Activated T-helper 1 cell treated with anti-CD3 and anti-CD28 coated beads, Interleukin-2, amount 50 U/mL, for 16 hours (primary cell): ENCODE data around the gene PITPNM3.

ENCODE experiments used
- DNase-seq, 2 donors: peaks; one replicate each; pipeline ENCODE4 v3.0.0-alpha.2; 2020; ENCODE audit warnings: low read depth in 1 of 2, low spot score in 1 of 2

Gene PITPNM3

DNA sequence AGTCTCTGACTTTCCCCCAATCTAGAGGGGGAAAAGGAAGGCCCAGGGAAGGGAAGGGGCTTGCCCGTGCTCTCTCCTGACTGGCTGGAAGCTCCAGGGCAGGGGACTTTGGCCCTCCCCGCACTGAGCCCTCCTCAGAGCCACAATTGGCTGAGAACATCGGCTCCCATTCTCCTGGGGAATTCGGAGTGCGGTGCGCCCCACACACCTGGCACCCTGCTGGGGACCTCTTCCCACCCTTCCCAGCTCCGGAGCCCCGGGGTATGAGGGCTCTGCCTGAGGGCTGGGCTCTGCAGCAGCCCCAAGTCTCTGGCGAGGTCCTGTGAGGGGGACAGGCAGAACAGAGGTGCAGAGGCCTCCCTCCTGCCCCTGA lies 76.1 kb downstream of the PITPNM3 start:
- no peak for DNase-seq

DNA sequence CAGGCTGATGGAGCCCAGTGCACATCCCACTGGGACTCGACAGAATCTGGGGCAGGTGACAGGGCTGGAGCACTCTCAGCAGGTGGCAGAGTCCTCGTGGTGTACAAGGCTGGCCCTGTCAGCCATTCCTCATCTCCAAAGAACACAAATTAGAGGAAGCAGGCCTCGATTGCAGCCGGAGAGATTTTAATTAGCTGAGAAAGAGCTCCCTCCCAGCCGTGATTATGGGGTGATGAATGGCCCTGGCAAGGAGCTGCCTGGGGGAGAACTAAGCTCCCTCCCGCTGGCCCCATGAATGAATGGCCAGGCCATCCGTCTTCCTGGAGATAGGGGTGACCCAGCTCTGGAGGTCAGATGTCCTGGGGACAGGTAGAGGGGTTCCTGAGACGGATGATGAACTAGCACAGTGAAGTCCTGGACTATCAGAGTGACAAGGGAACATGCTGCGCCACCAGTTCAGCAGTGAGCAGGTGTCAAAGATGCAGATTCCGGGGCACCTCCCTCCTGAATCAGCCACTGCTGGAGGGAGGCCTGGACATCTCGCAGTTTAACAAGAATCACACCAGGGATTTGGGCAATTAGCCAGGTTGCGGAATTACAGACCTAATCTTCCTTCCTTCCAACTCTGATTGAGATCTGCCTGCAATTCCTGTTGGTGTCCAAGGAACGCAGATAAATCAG lies 76.6 kb downstream of the PITPNM3 start:
- DNase-seq, result no peak

DNA sequence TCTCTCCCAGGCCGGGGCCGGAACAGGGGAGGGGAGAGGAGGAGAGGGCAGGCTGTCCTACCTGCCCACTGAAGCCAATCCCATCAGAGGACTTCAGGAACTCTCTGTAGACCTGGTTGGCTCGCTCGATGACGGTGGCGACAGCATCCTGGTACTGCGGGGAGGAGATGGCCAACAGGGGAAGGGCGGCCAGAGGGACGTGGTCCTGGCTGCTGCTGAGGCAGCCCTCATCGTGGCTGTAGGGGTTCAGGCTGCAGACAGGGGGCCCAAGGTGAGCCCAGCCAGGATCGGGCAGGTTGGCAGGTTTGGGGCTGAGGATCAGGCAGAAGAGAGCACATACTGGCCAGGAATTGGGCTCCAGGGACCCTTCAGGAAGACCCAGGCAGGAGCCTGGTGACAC lies 77.9 kb downstream of the PITPNM3 start:
- no peak for DNase-seq

DNA sequence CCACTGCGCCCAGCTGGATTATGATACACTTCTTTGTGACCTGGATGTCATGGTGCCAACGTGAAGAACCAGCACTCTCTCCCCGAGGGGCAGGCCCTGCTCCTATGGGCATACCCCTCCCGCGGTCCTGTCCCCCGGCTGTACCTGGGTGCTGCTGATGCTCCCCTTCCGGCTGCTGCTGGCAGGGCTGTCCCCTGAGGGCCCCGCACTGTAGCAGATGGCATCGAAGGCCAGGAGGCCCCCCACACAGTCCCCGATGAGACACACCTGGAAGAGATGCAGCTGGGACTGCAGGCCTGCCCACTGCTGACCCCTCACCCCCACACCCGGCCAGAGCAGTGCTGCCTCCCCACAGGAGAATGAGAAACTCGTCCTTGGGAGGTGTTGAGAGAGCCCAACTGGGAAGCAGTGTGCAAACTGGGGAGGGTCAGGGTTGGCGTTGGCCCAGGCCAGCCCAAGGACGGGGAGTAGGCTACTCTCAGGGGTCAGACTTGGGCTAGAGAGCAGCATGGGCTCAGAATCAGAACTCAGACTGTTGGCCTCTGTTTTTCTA lies 78.4 kb downstream of the PITPNM3 start:
- no peak for DNase-seq

DNA sequence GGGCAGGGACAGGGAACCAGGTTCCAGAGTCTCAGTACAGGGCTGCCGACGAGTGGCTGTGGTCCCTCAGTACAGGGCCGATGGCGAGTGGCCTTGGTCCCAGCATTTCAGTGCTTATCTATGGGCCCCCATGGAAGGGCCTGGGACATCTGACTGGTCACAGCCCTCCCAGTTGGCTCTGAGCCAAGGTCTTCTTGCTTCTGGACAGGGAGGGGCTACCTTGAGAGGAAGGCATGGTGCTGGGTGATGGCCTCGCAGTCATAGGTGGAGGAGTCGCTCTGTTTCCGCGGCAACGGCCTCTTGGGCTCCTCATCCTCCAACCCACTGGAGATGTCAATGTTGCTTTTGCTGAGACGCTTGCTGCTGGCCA lies 79.6 kb downstream of the PITPNM3 start:
- DNase-seq, result no peak

DNA sequence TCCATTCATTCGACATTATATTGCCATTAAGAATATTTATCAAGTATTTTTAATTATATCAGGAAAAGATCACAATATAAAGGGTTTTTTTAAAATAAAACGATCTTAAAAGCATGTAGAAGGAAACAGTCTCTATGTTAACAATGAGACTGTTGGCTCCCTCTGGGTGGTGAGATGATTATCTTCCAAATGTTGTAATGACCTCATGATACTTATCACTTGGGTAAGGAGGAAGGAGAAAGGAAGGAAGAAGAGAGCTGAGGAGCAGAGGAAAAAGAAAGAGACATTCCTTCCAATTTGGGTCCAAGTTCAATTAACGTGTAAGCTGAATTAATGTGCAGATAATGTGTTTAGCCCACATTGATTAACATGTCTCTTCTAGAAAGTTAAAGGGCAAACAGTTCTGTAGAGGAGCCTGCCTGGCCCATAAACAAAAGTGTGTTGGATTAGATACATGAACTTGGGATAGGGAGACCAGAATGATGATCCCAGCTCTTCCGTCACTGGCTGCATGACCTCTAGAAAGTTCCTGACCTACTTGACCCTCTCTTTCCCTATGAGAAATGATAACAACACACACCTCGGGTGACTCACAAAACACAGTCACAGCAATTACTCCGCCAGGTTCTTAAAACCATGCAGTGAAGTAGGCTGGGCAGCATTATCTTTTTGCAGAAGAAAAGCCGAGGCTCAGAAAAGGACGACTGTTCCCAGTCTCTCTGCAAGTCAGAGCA lies 80.1 kb downstream of the PITPNM3 start:
- DNase-seq, result no peak

DNA sequence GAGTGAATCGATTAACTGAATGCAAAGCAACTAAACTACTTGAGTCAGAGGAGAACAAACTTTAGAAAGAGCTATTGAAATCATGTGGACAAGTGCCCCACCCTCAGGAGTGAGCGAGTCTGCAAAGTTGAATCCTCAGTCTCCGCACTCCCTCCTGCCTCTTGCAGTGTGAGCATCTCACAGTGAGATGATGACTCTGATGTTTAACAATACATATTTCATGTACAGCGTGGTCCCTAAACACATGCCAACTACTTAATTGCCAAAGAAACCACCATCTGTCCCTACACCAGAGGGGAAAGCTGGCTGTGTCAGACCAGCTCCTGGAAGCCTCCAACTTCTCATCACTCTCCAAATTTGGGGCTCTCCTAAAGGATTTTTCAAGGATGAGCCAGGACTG lies 80.9 kb downstream of the PITPNM3 start:
- no peak for DNase-seq

DNA sequence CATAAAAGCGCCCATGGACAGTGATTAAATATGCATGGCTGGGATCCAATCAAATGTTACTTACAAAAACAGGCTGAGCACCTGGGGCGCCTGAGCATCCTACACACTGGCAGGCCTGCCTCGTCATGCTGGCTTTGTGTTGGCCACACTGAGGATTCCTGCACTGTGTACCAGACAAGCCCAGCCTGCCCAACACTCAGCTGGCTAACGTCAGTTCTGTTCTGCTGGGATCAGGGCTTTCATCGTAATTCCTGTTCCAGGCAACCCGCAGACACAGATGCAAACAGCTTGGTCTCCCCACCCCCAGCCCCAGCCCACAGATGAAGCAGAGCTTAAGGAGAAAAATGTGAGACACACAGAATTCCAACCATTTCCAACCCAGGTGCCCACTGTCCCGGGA lies 81.4 kb downstream of the PITPNM3 start:
- no peak for DNase-seq

DNA sequence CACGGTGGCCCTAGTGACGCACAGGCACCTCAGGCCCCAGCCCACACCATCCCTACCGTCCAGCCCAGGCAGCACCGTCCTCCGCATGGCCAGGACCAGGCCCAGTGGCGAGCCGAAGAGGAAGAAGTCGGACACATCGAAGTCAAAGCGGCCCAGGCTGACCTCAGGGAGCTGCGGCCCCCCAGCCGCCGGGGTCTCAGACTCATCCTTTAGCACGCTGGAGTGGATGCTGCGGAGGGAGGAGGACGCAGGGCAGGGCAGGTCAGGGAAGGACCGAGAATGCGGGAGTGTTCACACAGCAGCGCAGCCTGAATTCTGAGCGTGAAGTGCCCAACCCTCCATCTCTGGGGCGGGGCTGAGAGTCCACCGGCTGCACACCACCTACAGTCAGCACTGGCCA lies 82.0 kb downstream of the PITPNM3 start:
- DNase-seq, result no peak

DNA sequence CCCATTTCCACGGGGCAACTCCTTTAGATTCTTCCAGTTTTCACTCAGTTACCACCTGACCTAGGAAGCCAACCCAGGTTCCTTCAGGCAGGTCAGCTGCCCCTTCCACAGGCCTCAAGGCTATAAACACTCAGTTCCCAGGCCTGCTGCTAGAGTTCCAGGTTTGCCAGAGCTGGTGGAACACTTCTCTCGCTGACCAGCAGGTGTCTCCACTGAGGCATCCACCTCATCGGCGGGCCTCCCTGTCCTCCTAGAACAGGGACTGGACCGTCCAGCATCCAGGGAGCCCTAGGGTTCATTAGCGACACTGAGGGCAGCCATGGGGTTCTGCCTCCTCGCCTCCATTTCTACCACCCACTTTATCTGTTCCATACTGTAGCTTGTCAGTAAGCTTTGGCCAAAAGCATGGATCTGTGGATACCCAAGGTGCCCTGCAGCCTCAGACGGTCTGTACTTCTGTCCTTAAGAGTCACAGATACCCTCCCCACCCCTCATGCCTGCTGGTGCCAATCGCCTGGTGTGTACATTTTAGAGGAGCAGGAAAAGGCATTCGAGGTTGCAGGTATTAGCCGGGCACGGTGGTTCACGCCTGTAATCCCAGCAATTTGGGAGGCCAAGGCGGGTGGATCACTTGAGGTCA lies 83.1 kb downstream of the PITPNM3 start:
- peak; percentile 38 to 43 for DNase-seq

DNA sequence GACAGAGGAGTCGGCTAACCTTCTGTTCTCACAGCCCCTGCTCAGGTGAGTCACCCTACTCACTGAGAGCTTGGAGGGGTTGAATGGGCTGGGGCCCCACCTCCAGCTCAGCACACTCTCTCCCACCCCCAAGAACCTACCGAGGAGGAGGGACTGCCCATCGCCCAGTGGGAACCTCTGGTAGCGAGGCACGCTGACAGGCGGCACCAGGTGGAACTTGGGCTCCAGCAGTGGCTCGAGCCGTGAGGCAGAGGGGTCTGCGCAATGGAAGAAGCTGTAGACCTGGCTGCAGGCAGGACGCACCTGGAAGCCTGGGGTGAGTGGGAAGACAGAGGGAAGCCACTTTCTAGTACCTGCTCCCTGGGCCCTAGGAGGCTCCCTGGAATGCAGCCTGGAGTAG lies 83.8 kb downstream of the PITPNM3 start:
- no peak for DNase-seq

DNA sequence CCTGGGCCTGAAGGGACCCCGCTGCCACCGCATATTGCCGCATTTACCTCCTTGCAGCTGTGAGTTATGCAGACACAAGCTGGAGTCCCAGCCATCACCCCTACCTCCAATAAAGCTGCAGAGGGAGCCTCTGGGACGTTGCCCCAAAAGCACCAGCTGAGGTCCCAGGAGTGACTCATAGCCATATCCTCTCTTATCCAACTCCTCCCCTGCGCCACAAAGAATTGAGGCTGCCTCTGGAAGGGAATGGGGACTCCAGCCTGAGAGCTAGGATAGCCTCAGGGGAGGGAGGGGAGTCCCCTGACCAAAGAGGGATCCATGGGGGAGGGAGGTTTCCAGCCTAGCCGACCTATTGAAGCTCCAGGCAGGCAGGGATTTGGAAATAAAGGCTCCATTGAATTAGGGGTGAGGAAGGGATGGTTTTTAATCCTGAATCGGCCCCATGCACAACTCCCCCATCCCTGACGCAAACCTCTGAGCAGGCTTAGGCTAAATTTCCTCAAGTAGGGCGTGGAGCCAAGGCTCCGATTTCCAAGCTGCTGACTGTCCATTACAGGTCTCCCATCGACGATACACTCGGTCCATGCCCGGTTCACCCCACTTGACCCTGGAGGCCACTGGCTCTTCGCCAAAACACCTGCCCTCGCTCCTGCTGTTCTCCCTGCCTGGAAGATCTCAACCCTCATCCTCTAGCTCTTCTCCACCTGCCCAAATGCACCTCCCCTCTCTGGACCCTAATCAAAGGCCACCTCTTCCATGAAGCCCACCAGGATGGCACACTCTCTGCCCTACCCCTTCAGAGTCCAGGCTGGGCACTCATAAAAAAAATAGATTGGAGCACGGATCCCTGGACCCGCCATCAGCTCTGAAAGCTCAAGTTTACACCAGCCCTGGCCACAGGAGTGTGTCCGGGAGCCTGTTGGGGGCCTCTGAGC lies 84.6 kb downstream of the PITPNM3 start:
- DNase-seq, result no peak

DNA sequence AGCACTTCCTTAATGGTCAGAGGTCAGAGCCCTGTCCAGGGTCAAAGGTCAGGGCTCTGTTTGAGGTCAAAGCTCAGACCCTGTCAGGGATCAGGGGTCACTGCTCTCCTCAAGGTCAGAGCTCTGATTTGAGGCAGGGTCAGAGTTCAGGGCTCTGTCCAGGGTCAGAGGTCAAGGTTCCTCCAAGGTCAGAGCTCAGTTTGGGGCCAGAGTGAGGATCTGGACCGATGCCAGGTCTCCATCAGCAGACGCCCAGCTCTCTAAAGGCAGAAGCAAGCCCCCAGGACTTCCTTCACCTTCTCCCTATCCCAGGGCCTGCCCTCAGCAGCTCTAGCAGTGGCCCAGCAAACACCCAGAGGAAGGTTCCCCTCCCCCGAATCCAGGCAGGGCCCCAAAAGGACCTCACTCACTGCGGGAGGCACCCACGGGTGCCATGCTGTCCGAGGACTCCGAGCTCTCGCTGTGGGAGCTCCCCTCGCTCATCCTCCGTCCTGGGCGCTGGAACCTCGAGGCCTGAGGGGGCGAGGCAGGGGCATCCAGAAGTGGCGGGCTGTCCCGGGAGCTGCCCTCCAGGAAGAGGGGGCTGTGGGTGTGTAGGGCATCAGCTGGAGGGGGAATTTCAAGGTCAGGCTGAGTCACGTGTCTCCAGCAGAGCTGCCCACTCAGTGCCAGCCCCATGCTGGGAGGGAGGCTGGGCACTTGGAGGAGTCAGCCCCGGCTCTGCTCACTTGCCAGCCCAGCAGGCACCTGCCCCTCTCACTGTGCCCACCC lies 85.4 kb downstream of the PITPNM3 start:
- no peak for DNase-seq

DNA sequence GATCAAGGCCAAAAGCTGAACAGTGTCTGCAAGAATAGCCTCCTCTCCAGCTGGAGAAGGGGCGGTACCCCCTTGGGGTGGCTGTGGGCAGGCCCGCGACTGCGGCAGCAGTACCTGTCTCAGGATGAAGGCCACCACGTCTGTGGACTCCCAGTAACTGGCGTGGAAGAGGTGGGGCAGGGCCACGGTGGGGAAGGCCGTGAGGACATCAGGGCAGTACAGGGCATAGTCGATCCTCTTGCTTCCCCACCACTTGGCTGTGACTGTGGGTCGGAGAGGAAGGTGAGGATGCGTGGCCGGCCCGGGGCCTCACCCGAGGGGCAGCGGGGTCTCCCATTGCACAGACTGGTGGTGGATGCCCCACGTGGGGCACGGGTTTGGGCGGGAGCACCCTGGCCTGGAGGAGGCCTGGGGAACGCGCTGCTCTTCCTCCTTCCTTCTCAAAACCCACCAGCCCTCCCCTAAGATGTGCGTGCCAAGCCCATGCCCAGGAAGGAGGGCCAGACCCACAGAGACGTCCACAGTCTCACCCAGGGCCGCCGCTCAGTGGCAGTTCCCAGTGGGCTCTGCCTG lies 86.1 kb downstream of the PITPNM3 start:
- DNase-seq, result no peak

DNA sequence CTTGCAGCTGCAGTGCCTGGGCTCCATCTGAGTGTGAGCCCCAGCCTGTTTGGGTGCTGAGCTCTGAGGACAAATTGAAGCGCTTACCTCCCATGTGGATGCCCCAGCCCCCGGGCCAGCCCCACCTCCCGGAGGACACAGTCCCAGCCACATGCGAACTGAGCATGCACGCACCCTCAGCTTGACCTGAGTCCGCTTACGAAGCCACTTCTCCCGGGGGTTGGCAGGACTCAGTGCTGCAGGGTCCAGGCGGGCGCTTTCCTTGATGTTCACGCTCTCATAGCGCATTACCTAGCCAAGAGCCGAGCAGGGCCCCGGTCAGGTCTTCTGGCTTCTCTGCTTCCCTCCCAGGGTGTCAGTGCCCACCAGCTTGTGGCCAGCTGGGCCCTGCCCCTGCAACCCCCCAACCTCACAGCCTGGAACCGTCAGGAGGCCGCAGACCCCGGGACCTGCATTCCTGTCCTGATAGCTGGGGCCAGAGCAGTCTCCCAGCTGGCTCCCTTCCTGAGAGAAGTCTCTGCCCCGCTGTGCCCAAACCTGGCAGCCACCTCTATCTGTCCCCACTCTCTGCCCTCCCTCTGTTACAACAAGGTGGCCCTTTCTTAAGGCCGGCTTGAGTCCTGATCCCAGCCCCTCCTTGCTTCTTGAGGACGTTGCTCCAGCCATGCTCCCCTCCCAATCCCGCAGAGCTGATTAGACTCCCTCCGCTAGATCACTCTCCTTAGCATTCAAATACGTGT lies 88.1 kb downstream of the PITPNM3 start:
- no peak for DNase-seq

DNA sequence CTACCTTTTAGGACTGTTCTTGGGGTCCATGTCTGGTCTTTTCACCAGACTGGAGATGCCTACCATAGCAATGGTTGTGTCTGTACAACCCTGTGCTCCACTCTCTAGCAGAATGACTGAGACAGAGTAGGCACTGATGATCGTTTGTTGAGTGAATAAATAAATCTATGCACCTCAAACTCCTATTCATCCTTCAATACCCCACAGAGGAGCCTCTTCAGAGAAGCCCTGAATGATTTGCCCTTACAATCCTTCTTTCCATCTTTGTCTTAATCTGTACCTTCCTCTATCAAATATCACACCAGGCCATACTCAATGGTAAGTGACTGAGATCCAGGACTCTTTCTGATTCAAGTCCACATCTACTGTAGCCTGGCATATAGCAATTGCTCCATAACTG lies 88.8 kb downstream of the PITPNM3 start:
- DNase-seq, result no peak

DNA sequence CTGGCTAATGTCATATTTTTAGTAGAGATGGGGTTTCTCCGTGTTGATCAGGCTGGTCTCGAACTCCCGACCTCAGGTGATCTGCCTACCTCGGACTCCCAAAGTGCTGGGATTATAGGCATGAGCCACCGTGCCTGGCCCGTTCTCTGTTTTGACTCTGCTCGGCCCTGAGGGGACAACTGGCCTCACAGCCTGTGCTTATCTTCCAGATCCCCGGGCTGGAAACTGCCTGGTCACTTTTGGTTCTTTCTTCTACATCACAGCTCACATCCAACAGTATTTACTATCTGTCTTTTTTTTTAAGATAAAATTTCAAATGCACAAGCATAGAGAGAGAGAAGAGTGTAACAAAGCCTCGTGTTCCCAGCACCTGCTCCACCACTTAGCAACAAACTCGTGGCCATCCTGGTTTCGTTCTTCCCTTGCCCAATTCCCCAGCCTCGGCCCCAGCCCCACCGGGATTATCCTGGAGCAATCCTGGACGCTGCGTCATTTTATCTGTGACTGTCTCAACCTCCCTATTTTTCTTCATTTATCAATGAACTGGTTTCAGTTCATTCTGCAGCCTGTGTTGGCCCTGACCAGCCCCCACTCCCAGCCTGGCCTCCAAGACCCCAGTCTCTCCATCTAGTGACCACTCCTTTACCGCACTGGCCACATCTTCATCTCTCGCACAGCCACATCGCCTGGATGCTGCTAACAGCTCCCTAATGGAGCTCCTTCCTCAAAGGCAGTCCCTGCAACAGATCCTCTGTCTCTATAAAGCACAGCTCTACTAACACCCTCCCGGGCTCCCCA lies 91.0 kb downstream of the PITPNM3 start:
- DNase-seq, result no peak

DNA sequence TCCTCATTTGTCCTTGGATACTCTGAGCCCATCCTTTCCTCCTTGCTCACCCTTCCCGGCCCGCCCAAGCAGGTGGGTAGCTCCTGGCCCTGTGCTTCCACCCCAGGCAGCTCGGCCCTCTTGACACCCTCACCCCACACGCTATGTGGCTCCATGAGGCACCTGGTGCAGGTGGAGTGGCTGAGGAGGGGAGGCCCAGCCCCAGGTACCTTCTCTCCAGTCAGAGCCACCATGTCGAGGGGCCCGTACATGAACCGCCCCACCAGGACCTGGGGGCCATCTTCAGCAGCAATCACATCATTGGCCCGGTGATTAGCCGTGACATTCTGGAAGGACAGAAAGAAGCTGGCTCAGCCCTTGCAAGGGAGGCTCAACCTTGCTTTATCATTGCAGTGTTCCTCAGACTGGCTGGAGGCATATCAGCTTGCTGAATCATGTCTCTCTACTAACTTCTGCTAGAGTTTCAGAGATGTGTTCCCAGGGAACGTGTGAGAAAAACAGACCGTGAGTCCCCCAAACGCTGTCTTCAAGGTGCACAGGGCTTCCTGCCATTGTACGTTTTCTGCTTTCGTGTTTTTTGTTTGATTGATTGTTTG lies 91.8 kb downstream of the PITPNM3 start:
- DNase-seq, result no peak
